ENCODE data around the gene ABHD12.

ABHD12 gene

GRCh38 chr20:25304025-25304549 lies 86.5 kb downstream of the ABHD12 start:
- Histone ChIP-seq H3K4me3 (ENCODE audit: low read depth, low read length) (no peak overlapping the region), H3K79me2 (ENCODE audit: control insufficient read depth, insufficient read depth, low read length, unreplicated experiment) (no peaks in the 10 kb centered on the region), H3K27me3 (ENCODE audit: insufficient read depth, low read length) (no peaks in the 10 kb centered on the region), H3K4me1 (ENCODE audit: control insufficient read depth, insufficient read depth, low read length, unreplicated experiment) (peaks cover 26% of the 10 kb centered on the region), H3K36me3 (ENCODE audit: insufficient read depth, low read length) (no peaks in the 10 kb centered on the region; the same call in 1 of the 2 replicates), H2AFZ (ENCODE audit: low read length, unreplicated experiment) (no peak overlapping the region), H3K27ac (ENCODE audit: low read depth, low read length) (no peak overlapping the region)

GRCh38 chr20:25303292-25304024 lies 87.2 kb downstream of the ABHD12 start:
- Histone ChIP-seq H3K27ac (ENCODE audit: low read depth, low read length) (no peak overlapping the region), H3K4me3 (ENCODE audit: low read depth, low read length) (no peak overlapping the region), H3K36me3 (ENCODE audit: insufficient read depth, low read length) (peaks cover 1% of the 10 kb centered on the region; the same call in 1 of the 2 replicates), H3K27me3 (ENCODE audit: insufficient read depth, low read length) (no peaks in the 10 kb centered on the region), H3K4me1 (ENCODE audit: control insufficient read depth, insufficient read depth, low read length, unreplicated experiment) (peaks cover 20% of the 10 kb centered on the region), H2AFZ (ENCODE audit: low read length, unreplicated experiment) (no peak overlapping the region), H3K79me2 (ENCODE audit: control insufficient read depth, insufficient read depth, low read length, unreplicated experiment) (no peaks in the 10 kb centered on the region)

GRCh38 chr20:25302596-25302995 lies 88.0 kb downstream of the ABHD12 start:
- H3K79me2 ChIP-seq (ENCODE audit: control insufficient read depth, insufficient read depth, low read length, unreplicated experiment), result no peaks in the 10 kb centered on the region
- no peak overlapping the region for H3K4me3 ChIP-seq (ENCODE audit: low read depth, low read length)
- no peaks in the 10 kb centered on the region for H3K27me3 ChIP-seq (ENCODE audit: insufficient read depth, low read length)
- H3K36me3 ChIP-seq (ENCODE audit: insufficient read depth, low read length), result peaks cover 3% of the 10 kb centered on the region; the same call in 1 of the 2 replicates
- peaks cover 16% of the 10 kb centered on the region for H3K4me1 ChIP-seq (ENCODE audit: control insufficient read depth, insufficient read depth, low read length, unreplicated experiment)
- H3K27ac ChIP-seq (ENCODE audit: low read depth, low read length), result no peak overlapping the region
- H2AFZ ChIP-seq (ENCODE audit: low read length, unreplicated experiment), result no peak overlapping the region

DNA sequence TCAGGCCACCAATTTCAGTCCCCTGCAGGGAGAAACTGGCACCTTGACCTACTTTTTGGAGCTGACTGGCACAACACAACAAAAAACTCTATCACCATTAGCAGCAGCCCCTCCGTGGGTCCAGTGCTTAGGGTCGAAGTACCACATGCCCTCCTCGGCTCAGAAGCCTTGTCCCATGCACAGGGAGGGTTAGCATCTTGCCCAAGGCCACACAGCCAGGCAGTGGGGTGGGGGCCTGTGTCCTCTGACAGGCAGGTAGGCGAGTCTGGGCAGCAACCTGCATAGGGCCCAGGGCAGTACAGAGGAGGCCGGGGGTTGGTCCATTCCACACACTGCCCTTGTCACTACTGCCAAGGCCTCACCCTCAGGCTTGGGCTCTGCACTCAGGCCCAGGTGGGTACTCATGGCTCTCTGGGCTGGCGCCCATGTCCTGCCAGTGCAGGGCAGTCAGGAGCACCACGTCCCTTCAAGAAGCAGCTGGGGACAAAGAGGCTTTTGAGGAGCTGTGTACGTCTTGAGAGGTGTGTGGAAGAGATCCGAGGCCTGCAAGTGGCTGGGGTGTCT lies 89.2 kb downstream of the ABHD12 start:
- Histone ChIP-seq H3K4me1 (ENCODE audit: control insufficient read depth, insufficient read depth, low read length, unreplicated experiment) (peaks cover 27% of the 10 kb centered on the region), H3K4me3 (ENCODE audit: low read depth, low read length) (no peak overlapping the region), H3K27me3 (ENCODE audit: insufficient read depth, low read length) (no peaks in the 10 kb centered on the region), H3K27ac (ENCODE audit: low read depth, low read length) (peak overlapping the region; percentile 54; the same call in 1 of the 2 replicates), H3K36me3 (ENCODE audit: insufficient read depth, low read length) (peaks cover 3% of the 10 kb centered on the region; the same call in 1 of the 2 replicates), H2AFZ (ENCODE audit: low read length, unreplicated experiment) (no peak overlapping the region), H3K79me2 (ENCODE audit: control insufficient read depth, insufficient read depth, low read length, unreplicated experiment) (no peaks in the 10 kb centered on the region)

GRCh38 chr20:25300496-25301170 lies 90.0 kb downstream of the ABHD12 start:
- H3K4me1 ChIP-seq (ENCODE audit: control insufficient read depth, insufficient read depth, low read length, unreplicated experiment), result peaks cover 27% of the 10 kb centered on the region
- H3K4me3 ChIP-seq (ENCODE audit: low read depth, low read length), result no peak overlapping the region
- peak overlapping the region; percentile 54 for H3K27ac ChIP-seq (ENCODE audit: low read depth, low read length)
- no peaks in the 10 kb centered on the region for H3K79me2 ChIP-seq (ENCODE audit: control insufficient read depth, insufficient read depth, low read length, unreplicated experiment)
- H3K36me3 ChIP-seq (ENCODE audit: insufficient read depth, low read length), result peaks cover 3% of the 10 kb centered on the region; the same call in 1 of the 2 replicates
- no peaks in the 10 kb centered on the region for H3K27me3 ChIP-seq (ENCODE audit: insufficient read depth, low read length)
- H2AFZ ChIP-seq (ENCODE audit: low read length, unreplicated experiment), result no peak overlapping the region

GRCh38 chr20:25299806-25300205 lies 90.8 kb downstream of the ABHD12 start:
- peak overlapping the region; percentile 54 for H3K27ac ChIP-seq (ENCODE audit: low read depth, low read length)

GRCh38 chr20:25297141-25297905 lies 93.3 kb downstream of the ABHD12 start:
- Histone ChIP-seq H3K27ac (ENCODE audit: low read depth, low read length) (peak overlapping the region; percentile 28), H3K4me3 (ENCODE audit: low read depth, low read length) (no peak overlapping the region), H3K27me3 (ENCODE audit: insufficient read depth, low read length) (no peaks in the 10 kb centered on the region), H2AFZ (ENCODE audit: low read length, unreplicated experiment) (no peak overlapping the region), H3K79me2 (ENCODE audit: control insufficient read depth, insufficient read depth, low read length, unreplicated experiment) (no peaks in the 10 kb centered on the region), H3K4me1 (ENCODE audit: control insufficient read depth, insufficient read depth, low read length, unreplicated experiment) (peaks cover 27% of the 10 kb centered on the region), H3K36me3 (ENCODE audit: insufficient read depth, low read length) (peaks cover 3% of the 10 kb centered on the region; the same call in 1 of the 2 replicates)

More at GRCh38 chr20:25299806-25300205, 90.8 kb downstream of the ABHD12 start:
- H2AFZ ChIP-seq (ENCODE audit: low read length, unreplicated experiment), result no peak overlapping the region
- peaks cover 3% of the 10 kb centered on the region; the same call in 1 of the 2 replicates for H3K36me3 ChIP-seq (ENCODE audit: insufficient read depth, low read length)
- no peak overlapping the region for H3K4me3 ChIP-seq (ENCODE audit: low read depth, low read length)
- H3K27me3 ChIP-seq (ENCODE audit: insufficient read depth, low read length), result no peaks in the 10 kb centered on the region
- no peaks in the 10 kb centered on the region for H3K79me2 ChIP-seq (ENCODE audit: control insufficient read depth, insufficient read depth, low read length, unreplicated experiment)
- H3K4me1 ChIP-seq (ENCODE audit: control insufficient read depth, insufficient read depth, low read length, unreplicated experiment), result peaks cover 27% of the 10 kb centered on the region

- H3K36me3 ChIP-seq (ENCODE audit: insufficient read depth, low read length), result peaks cover 3% of the 10 kb centered on the region; the same call in 1 of the 2 replicates
- no peak overlapping the region for H2AFZ ChIP-seq (ENCODE audit: low read length, unreplicated experiment)
- peaks cover 27% of the 10 kb centered on the region for H3K4me1 ChIP-seq (ENCODE audit: control insufficient read depth, insufficient read depth, low read length, unreplicated experiment)
Measured at GRCh38 chr20:25296094-25297093, 94.2 kb downstream of the ABHD12 start.

DNA sequence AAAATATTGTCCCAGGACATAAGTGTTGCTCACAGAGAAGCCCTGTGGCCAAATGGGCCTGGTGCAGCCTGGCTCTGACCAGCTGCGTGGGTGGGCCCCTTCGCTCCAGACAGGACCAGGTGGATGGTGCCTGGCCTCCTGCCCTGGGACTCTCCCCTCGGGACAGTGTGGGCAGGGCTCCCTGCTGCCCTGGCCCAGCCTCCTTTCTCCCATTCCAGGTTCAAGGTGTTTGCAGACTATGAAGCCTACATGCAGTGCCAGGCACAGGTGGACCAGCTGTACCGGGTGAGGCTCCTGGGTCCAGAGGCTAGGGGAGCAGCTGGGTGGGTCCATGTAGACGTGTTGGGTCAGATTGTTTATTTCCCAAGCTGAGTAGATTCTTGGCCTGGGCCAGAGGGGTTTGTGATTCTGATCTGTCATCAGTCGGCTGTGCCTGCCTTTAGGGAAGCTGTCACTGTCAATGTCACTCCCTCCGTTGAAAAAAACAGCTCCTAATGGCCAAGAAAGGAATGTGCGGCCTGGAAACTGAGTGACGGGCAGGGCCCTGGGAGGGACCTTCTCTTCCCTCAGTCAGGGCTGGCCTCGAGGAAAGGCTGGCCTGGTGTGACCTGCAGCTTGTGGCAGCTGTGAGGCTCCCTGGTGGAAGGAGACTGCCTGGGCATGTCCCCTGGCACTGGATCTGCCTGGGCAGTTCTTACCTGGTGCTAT lies 95.1 kb downstream of the ABHD12 start:
- Histone ChIP-seq H3K4me1 (ENCODE audit: control insufficient read depth, insufficient read depth, low read length, unreplicated experiment) (peaks cover 24% of the 10 kb centered on the region), H3K79me2 (ENCODE audit: control insufficient read depth, insufficient read depth, low read length, unreplicated experiment) (no peaks in the 10 kb centered on the region), H2AFZ (ENCODE audit: low read length, unreplicated experiment) (no peak overlapping the region), H3K27ac (ENCODE audit: low read depth, low read length) (0 out of 2 replicates have a peak overlapping the region, but pooled peaks have one; percentile 2), H3K27me3 (ENCODE audit: insufficient read depth, low read length) (no peaks in the 10 kb centered on the region), H3K36me3 (ENCODE audit: insufficient read depth, low read length) (peaks cover 5% of the 10 kb centered on the region; the same call in 1 of the 2 replicates), H3K4me3 (ENCODE audit: low read depth, low read length) (no peak overlapping the region)

More at GRCh38 chr20:25296094-25297093, 94.2 kb downstream of the ABHD12 start:
- Histone ChIP-seq H3K79me2 (ENCODE audit: control insufficient read depth, insufficient read depth, low read length, unreplicated experiment) (no peaks in the 10 kb centered on the region), H3K4me3 (ENCODE audit: low read depth, low read length) (no peak overlapping the region), H3K27ac (ENCODE audit: low read depth, low read length) (peak overlapping the region; percentile 28), H3K27me3 (ENCODE audit: insufficient read depth, low read length) (no peaks in the 10 kb centered on the region)

Data from ACC112 (cell line).